B cell (primary cell): ENCODE data around the gene THRB.

Source experiments
- EZH2 ChIP-seq: IDR thresholded peaks from 2 replicates; pipeline ENCODE4 v1.6.1; 2012; ENCODE audit warnings: borderline replicate concordance, low read depth, mild to moderate bottlenecking, moderate library complexity, low read length; ENCODE audit not compliant: insufficient read depth, poor library complexity, severe bottlenecking
- TF ChIP-seq, protein P1 (sequence below): fragments of 200-600 bp; IDR thresholded peaks from one replicate; pipeline ENCODE4 v1.8.0; 2022; ENCODE audit warnings: antibody characterized with exemption, mild to moderate bottlenecking

DNA sequence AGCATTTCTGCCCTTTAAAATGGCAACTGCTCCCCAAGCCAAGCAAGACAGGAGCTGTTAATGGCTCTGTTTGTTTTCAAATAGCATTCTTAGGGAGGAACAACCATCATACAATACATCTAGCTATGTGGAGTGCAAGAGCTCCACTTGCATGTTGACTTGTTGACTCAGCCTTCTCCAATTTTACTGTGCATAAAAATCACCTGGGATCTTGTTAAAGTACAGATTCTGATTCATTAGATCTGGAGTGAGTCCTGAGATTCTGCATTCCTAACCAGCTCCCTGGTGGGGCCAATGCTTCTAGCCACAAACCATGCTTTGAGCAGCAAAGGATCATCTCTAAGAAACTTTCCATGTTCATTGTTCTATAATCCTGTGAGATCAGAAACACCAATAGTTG is 171.4 kb downstream of the THRB start:
- TF ChIP-seq, protein P1, sequence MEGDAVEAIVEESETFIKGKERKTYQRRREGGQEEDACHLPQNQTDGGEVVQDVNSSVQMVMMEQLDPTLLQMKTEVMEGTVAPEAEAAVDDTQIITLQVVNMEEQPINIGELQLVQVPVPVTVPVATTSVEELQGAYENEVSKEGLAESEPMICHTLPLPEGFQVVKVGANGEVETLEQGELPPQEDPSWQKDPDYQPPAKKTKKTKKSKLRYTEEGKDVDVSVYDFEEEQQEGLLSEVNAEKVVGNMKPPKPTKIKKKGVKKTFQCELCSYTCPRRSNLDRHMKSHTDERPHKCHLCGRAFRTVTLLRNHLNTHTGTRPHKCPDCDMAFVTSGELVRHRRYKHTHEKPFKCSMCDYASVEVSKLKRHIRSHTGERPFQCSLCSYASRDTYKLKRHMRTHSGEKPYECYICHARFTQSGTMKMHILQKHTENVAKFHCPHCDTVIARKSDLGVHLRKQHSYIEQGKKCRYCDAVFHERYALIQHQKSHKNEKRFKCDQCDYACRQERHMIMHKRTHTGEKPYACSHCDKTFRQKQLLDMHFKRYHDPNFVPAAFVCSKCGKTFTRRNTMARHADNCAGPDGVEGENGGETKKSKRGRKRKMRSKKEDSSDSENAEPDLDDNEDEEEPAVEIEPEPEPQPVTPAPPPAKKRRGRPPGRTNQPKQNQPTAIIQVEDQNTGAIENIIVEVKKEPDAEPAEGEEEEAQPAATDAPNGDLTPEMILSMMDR, result no peak
- no peak for TF ChIP-seq EZH2
